WTC11 (cell line): ENCODE measurements around the gene PIMREG. TPM values are rescaled to one million over a fixed set of nuclear protein-coding genes. Genes with fewer than 3 reads are reported as not detected.

ENCODE experiments used
- ATAC-seq: fragments of 200-7000 bp; cut with Tn5 transposase; 2 replicates; pipeline ENCODE4 v1.10.0; 2021; ENCODE audit warnings: mild to moderate bottlenecking, moderate library complexity
- CTCF ChIA-PET: fragments of 300-600 bp; sonication (Branson Sonifier 250); formaldehyde crosslinking; loops from one replicate; lab custom pipeline; 2021; ENCODE audit warnings: antibody characterized with exemption; lab: Charles Lee
- POLR2A ChIA-PET: fragments of 350-600 bp; sonication (Branson Sonifier 250); formaldehyde crosslinking; loops from one replicate; lab custom pipeline; 2021; ENCODE audit warnings: antibody characterized with exemption; lab: Charles Lee
- DNase-seq: peaks from one replicate; pipeline ENCODE4 v3.0.0; 2021; ENCODE audit warnings: low spot score
- H3K27ac Mint-ChIP-seq: 2 replicates; pipeline ENCODE4 v1.8.0; 2021; ENCODE audit warnings: mixed read lengths
- H3K27me3 Mint-ChIP-seq: 2 replicates; pipeline ENCODE4 v1.8.0; 2021; ENCODE audit warnings: low read depth, mild to moderate bottlenecking, moderate library complexity, mixed read lengths
- H3K36me3 Mint-ChIP-seq: 2 replicates; pipeline ENCODE4 v1.8.0; 2021; ENCODE audit warnings: mixed read lengths
- H3K4me1 Mint-ChIP-seq: 2 replicates; pipeline ENCODE4 v1.8.0; 2022; ENCODE audit warnings: mixed read lengths
- H3K4me3 Mint-ChIP-seq: 2 replicates; pipeline ENCODE4 v1.8.0; 2021; ENCODE audit warnings: mild to moderate bottlenecking, moderate library complexity, mixed read lengths
- H3K9me3 Mint-ChIP-seq: 2 replicates; pipeline ENCODE4 v1.8.0; 2021; ENCODE audit warnings: mixed read lengths
- CBFB ChIP-seq: sonication (generic); formaldehyde crosslinking; IDR thresholded peaks from 2 replicates; pipeline ENCODE4 v1.8.1; 2022; ENCODE audit warnings: mild to moderate bottlenecking, low read depth, missing genetic modification reagents
- CREB1 ChIP-seq: sonication (generic); formaldehyde crosslinking; IDR thresholded peaks from 2 replicates; pipeline ENCODE4 v1.8.0; 2023; ENCODE audit warnings: mild to moderate bottlenecking, missing genetic modification reagents
- ERG ChIP-seq: fragments of 250-450 bp; sonication (Bioruptor Pico); IDR thresholded peaks from 2 replicates; pipeline ENCODE4 v1.8.0; 2021; ENCODE audit warnings: mild to moderate bottlenecking
- ESRRA ChIP-seq: sonication (generic); formaldehyde crosslinking; IDR thresholded peaks from 2 replicates; pipeline ENCODE4 v1.8.1; 2022; ENCODE audit warnings: mild to moderate bottlenecking, missing genetic modification reagents, borderline replicate concordance
- ETV6 ChIP-seq: sonication (generic); formaldehyde crosslinking; IDR thresholded peaks from 2 replicates; pipeline ENCODE4 v1.8.1; 2022; ENCODE audit warnings: mild to moderate bottlenecking, missing genetic modification reagents
- GABPB1 ChIP-seq: sonication (generic); formaldehyde crosslinking; IDR thresholded peaks from 2 replicates; pipeline ENCODE4 v1.8.1; 2023; ENCODE audit warnings: mild to moderate bottlenecking, missing genetic modification reagents
- GRHL2 ChIP-seq: fragments of 250-450 bp; sonication (Bioruptor Pico); IDR thresholded peaks from 2 replicates; pipeline ENCODE4 v1.8.0; 2022; ENCODE audit warnings: mild to moderate bottlenecking, moderate library complexity; ENCODE audit not compliant: insufficient replicate concordance, severe bottlenecking
- KAT7 ChIP-seq: sonication (generic); formaldehyde crosslinking; IDR thresholded peaks from 2 replicates; pipeline ENCODE4 v1.8.1; 2023; ENCODE audit warnings: missing genetic modification reagents, mild to moderate bottlenecking, borderline replicate concordance
- MAX ChIP-seq: sonication (generic); formaldehyde crosslinking; IDR thresholded peaks from 2 replicates; pipeline ENCODE4 v1.8.0; 2022; ENCODE audit warnings: mild to moderate bottlenecking, missing genetic modification reagents
- MXD4 ChIP-seq: fragments of 250-450 bp; sonication (Bioruptor Pico); IDR thresholded peaks from 2 replicates; pipeline ENCODE4 v1.8.0; 2021; ENCODE audit warnings: mild to moderate bottlenecking, moderate library complexity, borderline replicate concordance
- NFYB ChIP-seq: sonication (generic); formaldehyde crosslinking; conservative IDR thresholded peaks from 2 replicates; pipeline ENCODE4 v1.8.0; 2022; ENCODE audit warnings: low read depth, missing genetic modification reagents
- OVOL2 ChIP-seq: fragments of 250-450 bp; sonication (Bioruptor Pico); IDR thresholded peaks from 2 replicates; pipeline ENCODE4 v1.9.0; 2021; ENCODE audit warnings: mild to moderate bottlenecking, borderline replicate concordance
- PREB ChIP-seq: sonication (generic); formaldehyde crosslinking; IDR thresholded peaks from 2 replicates; pipeline ENCODE4 v1.8.1; 2022; ENCODE audit warnings: mild to moderate bottlenecking, missing genetic modification reagents, moderate library complexity, borderline replicate concordance
- SMAD3 ChIP-seq: sonication (generic); formaldehyde crosslinking; IDR thresholded peaks from 2 replicates; pipeline ENCODE4 v1.8.0; 2022; ENCODE audit warnings: missing genetic modification reagents, mild to moderate bottlenecking, borderline replicate concordance
- SP1 ChIP-seq: sonication (generic); formaldehyde crosslinking; conservative IDR thresholded peaks from 2 replicates; pipeline ENCODE4 v1.8.1; 2022; ENCODE audit warnings: missing genetic modification reagents
- TEAD1 ChIP-seq: sonication (generic); formaldehyde crosslinking; IDR thresholded peaks from 2 replicates; pipeline ENCODE4 v1.8.0; 2022; ENCODE audit warnings: mild to moderate bottlenecking, missing genetic modification reagents
- TP53 ChIP-seq: sonication (generic); formaldehyde crosslinking; IDR thresholded peaks from 2 replicates; pipeline ENCODE4 v1.8.1; 2023; ENCODE audit warnings: mild to moderate bottlenecking, missing genetic modification reagents
- ZBTB21 ChIP-seq: sonication (generic); formaldehyde crosslinking; IDR thresholded peaks from 2 replicates; pipeline ENCODE4 v1.8.1; 2023; ENCODE audit warnings: mild to moderate bottlenecking, missing genetic modification reagents, borderline replicate concordance
- ZNF219 ChIP-seq: sonication (generic); formaldehyde crosslinking; IDR thresholded peaks from 2 replicates; pipeline ENCODE4 v1.8.0; 2023; ENCODE audit warnings: missing genetic modification reagents, mild to moderate bottlenecking, borderline replicate concordance
- ZNF423 ChIP-seq: fragments of 250-450 bp; sonication (Bioruptor Pico); IDR thresholded peaks from 2 replicates; pipeline ENCODE4 v2.1.2; 2022; ENCODE audit warnings: mild to moderate bottlenecking, moderate library complexity
- ZNF671 ChIP-seq: fragments of 250-450 bp; sonication (Bioruptor Pico); IDR thresholded peaks from 2 replicates; pipeline ENCODE4 v1.8.0; 2021; ENCODE audit warnings: mild to moderate bottlenecking
- total RNA-seq: library from RNA; stranded (reverse); gene quantifications from 3 replicates; pipeline ENCODE4 v1.2.3, GENCODE V29; 2021
- TF ChIP-seq, protein P1 (sequence below): fragments of 250-450 bp; sonication (Bioruptor Pico); IDR thresholded peaks from 2 replicates; pipeline ENCODE4 v1.9.0; 2021; ENCODE audit warnings: mild to moderate bottlenecking, borderline replicate concordance
- TF ChIP-seq, protein P2 (sequence below): sonication (generic); formaldehyde crosslinking; IDR thresholded peaks from 2 replicates; pipeline ENCODE4 v1.8.0; 2022; ENCODE audit warnings: mild to moderate bottlenecking, missing genetic modification reagents
- TF ChIP-seq, protein P3 (sequence below): sonication (generic); formaldehyde crosslinking; IDR thresholded peaks from 2 replicates; pipeline ENCODE4 v1.8.1; 2023; ENCODE audit warnings: mild to moderate bottlenecking, missing genetic modification reagents, moderate library complexity
- TF ChIP-seq, protein P4 (sequence below): sonication (generic); formaldehyde crosslinking; IDR thresholded peaks from 2 replicates; pipeline ENCODE4 v1.8.1; 2022; ENCODE audit warnings: missing genetic modification reagents, borderline replicate concordance

Gene PIMREG
- total RNA-seq, 1 experiment from 2014 or later = 92.2 TPM

GRCh38 chr17:6491071-6491700 is 46.9 kb downstream of the PIMREG start (continued):
- no peak for TF ChIP-seq NFYB (CRISPR knock-in tag)
- no peak for TF ChIP-seq TEAD1 (CRISPR knock-in tag)
- TF ChIP-seq ZNF423 (CRISPR knock-in tag) = no peak
- no peak for TF ChIP-seq CBFB (CRISPR knock-in tag)
- TF ChIP-seq ETV6 (CRISPR knock-in tag) = no peak
- no peak for TF ChIP-seq TP53 (CRISPR knock-in tag)

DNA sequence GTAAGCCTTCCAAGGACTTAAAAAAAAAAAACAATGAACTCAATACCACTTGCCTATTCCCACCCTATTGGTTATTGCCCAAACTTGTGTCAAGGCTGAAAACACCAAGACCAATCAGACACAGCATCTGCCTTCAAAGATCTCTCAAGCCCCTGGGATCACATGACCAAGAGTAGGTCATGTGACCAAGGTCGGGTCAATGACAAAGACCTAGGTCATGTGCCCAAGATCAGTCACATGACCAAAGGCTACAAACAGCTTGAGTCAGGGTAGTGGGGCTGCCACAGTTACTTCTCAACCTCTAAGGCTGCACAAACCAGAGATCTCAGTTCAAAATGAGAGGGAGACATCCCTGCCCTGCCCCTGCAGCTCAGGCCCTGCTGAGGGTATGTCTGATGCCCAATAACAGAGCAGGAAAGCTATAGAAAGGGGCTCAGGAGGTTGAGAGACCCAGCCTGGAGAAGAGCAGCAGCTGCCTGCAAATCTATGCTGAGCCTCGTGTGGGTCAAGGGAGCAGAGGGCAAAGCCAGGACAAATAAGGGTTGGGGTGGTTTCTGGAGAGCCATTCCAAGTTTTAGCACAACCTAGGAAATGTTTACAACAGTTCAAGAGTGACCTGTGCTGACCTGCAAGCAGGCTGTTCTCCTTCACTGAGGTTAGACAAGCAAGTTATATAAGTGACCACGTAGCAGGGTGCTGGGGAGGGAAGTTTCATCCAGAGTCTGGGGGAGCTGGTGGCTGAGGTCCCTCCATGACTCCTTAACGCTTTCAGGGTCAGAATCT is 48.8 kb downstream of the PIMREG start:
- peaks cover 59% of the 10 kb centered on the region for H3K4me1 Mint-ChIP-seq
- no peak for DNase-seq
- peaks cover 3% of the 10 kb centered on the region for H3K9me3 Mint-ChIP-seq
- ATAC-seq = no peak
- no peak overlapping the region for H3K4me3 Mint-ChIP-seq
- peaks cover 6% of the 10 kb centered on the region for H3K27me3 Mint-ChIP-seq
- ChIA-PET CTCF (interaction anchor here (1.0 kb wide), 1 partner anchor 20 kb away, joined by 4 read pairs; no protein-coding TSS in a partner anchor), POLR2A (interaction anchor here (1.0 kb wide), 1 partner anchor 31 kb away, joined by 3 read pairs; no protein-coding TSS in a partner anchor)
- no peaks in the 10 kb centered on the region for H3K36me3 Mint-ChIP-seq
- peak overlapping the region; percentile 66 for H3K27ac Mint-ChIP-seq
- TF ChIP-seq SP1 (no peak), SMAD3 (no peak), CREB1 (CRISPR knock-in tag) (no peak), ESRRA (peak; percentile 88; the same call in 1 of the 2 replicates), ZNF671 (CRISPR knock-in tag) (no peak), ERG (no peak), MAX (CRISPR knock-in tag) (0 out of 2 replicates have a peak, but pooled peaks have one; percentile 31), MXD4 (CRISPR knock-in tag) (no peak), ZBTB21 (CRISPR knock-in tag) (peak; percentile 24; the same call in 1 of the 2 replicates), ZNF219 (CRISPR knock-in tag) (no peak), GABPB1 (CRISPR knock-in tag) (no peak), KAT7 (CRISPR knock-in tag) (no peak), GRHL2 (CRISPR knock-in tag) (no peak), PREB (CRISPR knock-in tag) (no peak), OVOL2 (CRISPR knock-in tag) (no peak)
- TF ChIP-seq, protein P1, sequence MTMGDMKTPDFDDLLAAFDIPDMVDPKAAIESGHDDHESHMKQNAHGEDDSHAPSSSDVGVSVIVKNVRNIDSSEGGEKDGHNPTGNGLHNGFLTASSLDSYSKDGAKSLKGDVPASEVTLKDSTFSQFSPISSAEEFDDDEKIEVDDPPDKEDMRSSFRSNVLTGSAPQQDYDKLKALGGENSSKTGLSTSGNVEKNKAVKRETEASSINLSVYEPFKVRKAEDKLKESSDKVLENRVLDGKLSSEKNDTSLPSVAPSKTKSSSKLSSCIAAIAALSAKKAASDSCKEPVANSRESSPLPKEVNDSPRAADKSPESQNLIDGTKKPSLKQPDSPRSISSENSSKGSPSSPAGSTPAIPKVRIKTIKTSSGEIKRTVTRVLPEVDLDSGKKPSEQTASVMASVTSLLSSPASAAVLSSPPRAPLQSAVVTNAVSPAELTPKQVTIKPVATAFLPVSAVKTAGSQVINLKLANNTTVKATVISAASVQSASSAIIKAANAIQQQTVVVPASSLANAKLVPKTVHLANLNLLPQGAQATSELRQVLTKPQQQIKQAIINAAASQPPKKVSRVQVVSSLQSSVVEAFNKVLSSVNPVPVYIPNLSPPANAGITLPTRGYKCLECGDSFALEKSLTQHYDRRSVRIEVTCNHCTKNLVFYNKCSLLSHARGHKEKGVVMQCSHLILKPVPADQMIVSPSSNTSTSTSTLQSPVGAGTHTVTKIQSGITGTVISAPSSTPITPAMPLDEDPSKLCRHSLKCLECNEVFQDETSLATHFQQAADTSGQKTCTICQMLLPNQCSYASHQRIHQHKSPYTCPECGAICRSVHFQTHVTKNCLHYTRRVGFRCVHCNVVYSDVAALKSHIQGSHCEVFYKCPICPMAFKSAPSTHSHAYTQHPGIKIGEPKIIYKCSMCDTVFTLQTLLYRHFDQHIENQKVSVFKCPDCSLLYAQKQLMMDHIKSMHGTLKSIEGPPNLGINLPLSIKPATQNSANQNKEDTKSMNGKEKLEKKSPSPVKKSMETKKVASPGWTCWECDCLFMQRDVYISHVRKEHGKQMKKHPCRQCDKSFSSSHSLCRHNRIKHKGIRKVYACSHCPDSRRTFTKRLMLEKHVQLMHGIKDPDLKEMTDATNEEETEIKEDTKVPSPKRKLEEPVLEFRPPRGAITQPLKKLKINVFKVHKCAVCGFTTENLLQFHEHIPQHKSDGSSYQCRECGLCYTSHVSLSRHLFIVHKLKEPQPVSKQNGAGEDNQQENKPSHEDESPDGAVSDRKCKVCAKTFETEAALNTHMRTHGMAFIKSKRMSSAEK (CRISPR knock-in tag) = no peak
- TF ChIP-seq, protein P2, sequence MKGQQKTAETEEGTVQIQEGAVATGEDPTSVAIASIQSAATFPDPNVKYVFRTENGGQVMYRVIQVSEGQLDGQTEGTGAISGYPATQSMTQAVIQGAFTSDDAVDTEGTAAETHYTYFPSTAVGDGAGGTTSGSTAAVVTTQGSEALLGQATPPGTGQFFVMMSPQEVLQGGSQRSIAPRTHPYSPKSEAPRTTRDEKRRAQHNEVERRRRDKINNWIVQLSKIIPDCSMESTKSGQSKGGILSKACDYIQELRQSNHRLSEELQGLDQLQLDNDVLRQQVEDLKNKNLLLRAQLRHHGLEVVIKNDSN (CRISPR knock-in tag) = peak; percentile 99
- TF ChIP-seq, protein P3, sequence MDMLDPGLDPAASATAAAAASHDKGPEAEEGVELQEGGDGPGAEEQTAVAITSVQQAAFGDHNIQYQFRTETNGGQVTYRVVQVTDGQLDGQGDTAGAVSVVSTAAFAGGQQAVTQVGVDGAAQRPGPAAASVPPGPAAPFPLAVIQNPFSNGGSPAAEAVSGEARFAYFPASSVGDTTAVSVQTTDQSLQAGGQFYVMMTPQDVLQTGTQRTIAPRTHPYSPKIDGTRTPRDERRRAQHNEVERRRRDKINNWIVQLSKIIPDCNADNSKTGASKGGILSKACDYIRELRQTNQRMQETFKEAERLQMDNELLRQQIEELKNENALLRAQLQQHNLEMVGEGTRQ (CRISPR knock-in tag) = peak; percentile 98
- TF ChIP-seq, protein P4, sequence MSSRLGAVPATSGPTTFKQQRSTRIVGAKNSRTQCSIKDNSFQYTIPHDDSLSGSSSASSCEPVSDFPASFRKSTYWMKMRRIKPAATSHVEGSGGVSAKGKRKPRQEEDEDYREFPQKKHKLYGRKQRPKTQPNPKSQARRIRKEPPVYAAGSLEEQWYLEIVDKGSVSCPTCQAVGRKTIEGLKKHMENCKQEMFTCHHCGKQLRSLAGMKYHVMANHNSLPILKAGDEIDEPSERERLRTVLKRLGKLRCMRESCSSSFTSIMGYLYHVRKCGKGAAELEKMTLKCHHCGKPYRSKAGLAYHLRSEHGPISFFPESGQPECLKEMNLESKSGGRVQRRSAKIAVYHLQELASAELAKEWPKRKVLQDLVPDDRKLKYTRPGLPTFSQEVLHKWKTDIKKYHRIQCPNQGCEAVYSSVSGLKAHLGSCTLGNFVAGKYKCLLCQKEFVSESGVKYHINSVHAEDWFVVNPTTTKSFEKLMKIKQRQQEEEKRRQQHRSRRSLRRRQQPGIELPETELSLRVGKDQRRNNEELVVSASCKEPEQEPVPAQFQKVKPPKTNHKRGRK = no peak
